ENCODE data around the gene ITPRIPL2. TPM values are rescaled to one million over a fixed set of nuclear protein-coding genes. Genes with fewer than 3 reads are reported as not detected.

The ITPRIPL2 gene
- total RNA-seq, 1 experiment from 2014 or later, result 67.9 TPM

- no peaks in the 10 kb centered on the region for H4K20me1 ChIP-seq (ENCODE audit: insufficient read depth)
- no peaks in the 10 kb centered on the region for H3K27me3 ChIP-seq (ENCODE audit: insufficient read depth, low read length)
- ChIA-PET POLR2A (interaction anchor here (1.3 to 2.0 kb wide), 2 partner anchors 10 to 16 kb away, joined by 3 to 10 read pairs; partner anchors contain the start of gene ITPRIPL2), RAD21 (ENCODE audit: low non-redundant PET in 1 of 2, low total read pairs in 2 of 2, uncharacterized antibody in 2 of 2, unreplicated experiment in 2 of 2) (no interaction called here), CTCF (interaction anchor here (1.5 kb wide), 1 partner anchor 10 kb away, joined by 9 read pairs; the partner anchor contains the start of gene ITPRIPL2)
- H3K36me3 ChIP-seq (ENCODE audit: control insufficient read depth in 1 of 2, insufficient read depth in 2 of 2, low read length in 2 of 2), result peaks cover 0 to 3% of the 10 kb centered on the region in 2 experiments; a peak in 1 of 4 replicates
- intact Hi-C loops (cut with micrococcal nuclease), result no loop called here
- peaks cover 0 to 11% of the 10 kb centered on the region in 2 experiments; a peak in 1 of 4 replicates for H3K9me3 ChIP-seq (ENCODE audit: control insufficient read depth in 1 of 2, insufficient read depth in 1 of 2, low read depth in 1 of 2, low read length in 2 of 2)
- no peak overlapping the region for H2AFZ ChIP-seq (ENCODE audit: low read depth, low read length, poor library complexity, severe bottlenecking)
- TF ChIP-seq ZBTB33 (IDR thresholded peaks at IDR 0.05; ENCODE audit: extremely low read depth, insufficient replicate concordance, low read length) (no peak), POLR2AphosphoS5 (IDR thresholded peaks at IDR 0.05; ENCODE audit: low read depth, low read length) (no peak), ZFX (IDR thresholded peaks at IDR 0.05) (no peak), EGR1 (IDR thresholded peaks at IDR 0.05; ENCODE audit: low read depth) (no peak), ELF1 (IDR thresholded peaks at IDR 0.05; ENCODE audit: borderline replicate concordance, low read depth) (no peak), ZNF274 (IDR thresholded peaks at IDR 0.05; ENCODE audit: low read depth, low read length) (no peak), TCF7L2 (IDR thresholded peaks at IDR 0.05; ENCODE audit: borderline replicate concordance, extremely low read depth, insufficient read depth, insufficient read length) (no peak), SIN3A (IDR thresholded peaks at IDR 0.05; ENCODE audit: low read depth) (no peak), CEBPB (IDR thresholded peaks at IDR 0.05; ENCODE audit: low read depth) (no peak), RAD21 (IDR thresholded peaks at IDR 0.05; ENCODE audit: low read depth) (no peak), SRF (IDR thresholded peaks at IDR 0.05; ENCODE audit: low read depth) (no peak), EZH2 (IDR thresholded peaks at IDR 0.05) (no peak), CTCF (IDR thresholded peaks at IDR 0.05 in 2 of 3, conservative IDR thresholded peaks at IDR 0.05 in 1 of 3; ENCODE audit: borderline replicate concordance in 1 of 3, insufficient read depth in 1 of 3, low read depth in 2 of 3, low read length in 2 of 3) (no peak), CBX3 (IDR thresholded peaks at IDR 0.05; ENCODE audit: low read depth) (no peak), EZH2phosphoT487 (IDR thresholded peaks at IDR 0.05; ENCODE audit: borderline replicate concordance) (no peak), ATF3 (IDR thresholded peaks at IDR 0.05) (no peak)
- DNase-seq (ENCODE audit: low read depth, low spot score), result no peak
- BruUV-seq (replicated peaks), result no TSS peak
- H3K9me2 ChIP-seq (ENCODE audit: insufficient read depth), result no peaks in the 10 kb centered on the region
- no peak for ATAC-seq
- no peak overlapping the region for H3K27ac ChIP-seq (ENCODE audit: low read depth, low read length)
- H3K4me3 ChIP-seq (replicated peaks in 1 of 2; ENCODE audit: low read depth in 1 of 2, low read length in 2 of 2), result no peak overlapping the region
- H3K4me1 ChIP-seq (ENCODE audit: control insufficient read depth in 1 of 2, insufficient read depth in 2 of 2, low read length in 2 of 2), result peaks cover 12 to 16% of the 10 kb centered on the region in 2 experiments
- H3K79me2 ChIP-seq (ENCODE audit: insufficient read depth, low read length), result peaks cover 22% of the 10 kb centered on the region
- H3K4me2 ChIP-seq (ENCODE audit: low read length), result no peak overlapping the region
- H3K9ac ChIP-seq (ENCODE audit: low read length), result no peak overlapping the region
These were observed 9.9 kb downstream of the ITPRIPL2 start for GRCh38 chr16:19123535-19124178.

Measured in HCT116 (cell line).